HCT116 (cell line): ENCODE data around the gene TRDMT1. TPM values are rescaled to one million over a fixed set of nuclear protein-coding genes. Genes with fewer than 3 reads are reported as not detected.

ENCODE experiments used
- ATAC-seq: fragments of 200-7000 bp; cut with Tn5 transposase; 2 replicates; pipeline ENCODE4 v1.9.1; 2020; ENCODE audit warnings: mild to moderate bottlenecking, moderate library complexity
- BruUV-seq: library from RNA; stranded (reverse); fragments of 400-500 nt; replicated peaks from 2 replicates; lab custom pipeline; 2021; lab: Mats Ljungman, UMichigan
- CTCF ChIA-PET: fragments of 300-600 bp; sonication (Branson Sonifier 250); formaldehyde crosslinking; loops from one replicate; lab custom pipeline; 2021; ENCODE audit warnings: antibody characterized with exemption; lab: Charles Lee
- POLR2A ChIA-PET: fragments of 300-600, 350-600 bp; sonication (Branson Sonifier 250); formaldehyde crosslinking; loops from one replicate; lab custom pipeline; 2021; ENCODE audit warnings: antibody characterized with exemption; lab: Charles Lee
- RAD21 ChIA-PET, 2 experiments: fragments of 300-600 bp; sonication (Branson Sonifier 250); formaldehyde crosslinking; loops; one replicate each; lab custom pipeline; 2023; ENCODE audit warnings: low total read pairs in 2 of 2; ENCODE audit not compliant: uncharacterized antibody in 2 of 2, unreplicated experiment in 2 of 2, low non-redundant PET in 1 of 2; lab: Charles Lee
- DNase-seq: peaks from one replicate; pipeline ENCODE4 v3.0.0-alpha.2; 2010; ENCODE audit warnings: low read depth, low spot score
- H2AFZ ChIP-seq: fragments of 200-600 bp; shearing (Covaris generic), sonication (generic); 2 replicates; pipeline ENCODE4 v1.6.1; 2017; ENCODE audit warnings: low read depth, mixed run types, mixed read lengths, antibody characterized with exemption, low read length; ENCODE audit not compliant: poor library complexity, severe bottlenecking
- H3K27ac ChIP-seq: 2 replicates; pipeline ENCODE4 v1.5.1; 2012; ENCODE audit warnings: low read depth, low read length
- H3K27me3 ChIP-seq: fragments of 200-600 bp; sonication (generic); 2 replicates; pipeline ENCODE4 v1.6.1; 2016; ENCODE audit warnings: mixed run types, low read length, mixed read lengths; ENCODE audit not compliant: insufficient read depth
- H3K36me3 ChIP-seq, 2 experiments: fragments of 200-500 bp in 1 of 2; fragments of 200-600 bp in 1 of 2; sonication (Bioruptor generic) in 1 of 2; sonication (generic) in 1 of 2; 2 replicates each; pipeline versions ENCODE4 v1.5.1 to v1.6.1; 2014 to 2016; ENCODE audit warnings: low read length in 2 of 2, inconsistent platforms in 1 of 2, mixed read lengths in 1 of 2, mixed run types in 1 of 2; ENCODE audit not compliant: insufficient read depth in 2 of 2, control insufficient read depth in 1 of 2
- H3K4me1 ChIP-seq, 2 experiments: fragments of 200-600 bp in 1 of 2; sonication (generic) in 1 of 2; 2 replicates each; pipeline versions ENCODE4 v1.5.1 to v1.6.1; 2012 to 2017; ENCODE audit warnings: low read length in 2 of 2, inconsistent platforms in 1 of 2, mild to moderate bottlenecking in 1 of 2, mixed read lengths in 1 of 2, mixed run types in 1 of 2, moderate library complexity in 1 of 2; ENCODE audit not compliant: insufficient read depth in 2 of 2, control insufficient read depth in 1 of 2
- H3K4me2 ChIP-seq: fragments of 200-600 bp; sonication (generic); 2 replicates; pipeline ENCODE4 v1.6.1; 2017; ENCODE audit warnings: mixed run types, low read length, mixed read lengths
- H3K4me3 ChIP-seq, 2 experiments: fragments of 200-600 bp in 1 of 2; sonication (generic) in 1 of 2; replicated peaks in 1 of 2; 2 replicates each; pipeline ENCODE4 v1.5.1; 2011 to 2016; ENCODE audit warnings: low read length in 2 of 2, control low read depth in 1 of 2, low read depth in 1 of 2, mild to moderate bottlenecking in 1 of 2, mixed read lengths in 1 of 2, mixed run types in 1 of 2
- H3K79me2 ChIP-seq: fragments of 200-600 bp; sonication (generic); 2 replicates; pipeline ENCODE4 v1.6.1; 2017; ENCODE audit warnings: mild to moderate bottlenecking, mixed run types, low read length, moderate library complexity, mixed read lengths; ENCODE audit not compliant: insufficient read depth
- H3K9ac ChIP-seq: fragments of 200-600 bp; sonication (generic); 2 replicates; pipeline ENCODE4 v1.6.1; 2016; ENCODE audit warnings: low read length, mixed read lengths
- H3K9me2 ChIP-seq: fragments of 200-600 bp; sonication (generic), shearing (Covaris generic); 2 replicates; pipeline ENCODE4 v1.6.1; 2017; ENCODE audit warnings: mixed run types, mild to moderate bottlenecking, moderate library complexity; ENCODE audit not compliant: insufficient read depth
- H3K9me3 ChIP-seq, 2 experiments: fragments of 200-500 bp in 1 of 2; fragments of 200-600 bp in 1 of 2; sonication (Bioruptor generic) in 1 of 2; sonication (generic) in 1 of 2; 2 replicates each; pipeline ENCODE4 v1.6.1; 2014 to 2017; ENCODE audit warnings: low read length in 2 of 2, mixed read lengths in 2 of 2, inconsistent platforms in 1 of 2, low read depth in 1 of 2, mild to moderate bottlenecking in 1 of 2, mixed run types in 1 of 2, moderate library complexity in 1 of 2; ENCODE audit not compliant: control insufficient read depth in 1 of 2, insufficient read depth in 1 of 2
- H4K20me1 ChIP-seq: fragments of 200-600 bp; sonication (generic), shearing (Covaris generic); 2 replicates; pipeline ENCODE4 v1.6.1; 2017; ENCODE audit warnings: mixed run types, mild to moderate bottlenecking, moderate library complexity; ENCODE audit not compliant: insufficient read depth
- CBX3 ChIP-seq: IDR thresholded peaks from 2 replicates; pipeline ENCODE4 v1.6.1; 2012; ENCODE audit warnings: low read depth
- EZH2 ChIP-seq: fragments of 200-600 bp; sonication (generic); IDR thresholded peaks from 2 replicates; pipeline ENCODE4 v1.6.1; 2017; ENCODE audit warnings: antibody characterized with exemption, mixed run types
- JUND ChIP-seq: IDR thresholded peaks from 2 replicates; pipeline ENCODE4 v1.6.1; 2012
- SIN3A ChIP-seq: IDR thresholded peaks from 2 replicates; pipeline ENCODE4 v1.6.1; 2012; ENCODE audit warnings: low read depth
- TCF7L2 ChIP-seq: IDR thresholded peaks from 2 replicates; pipeline ENCODE4 v1.7.0; 2011; ENCODE audit warnings: borderline replicate concordance, inconsistent platforms; ENCODE audit not compliant: insufficient read depth, insufficient read length; ENCODE audit errors: extremely low read depth
- ZNF274 ChIP-seq: fragments of 200-500 bp; sonication (Bioruptor generic); IDR thresholded peaks from 2 replicates; pipeline ENCODE4 v1.6.1; 2014; ENCODE audit warnings: mild to moderate bottlenecking, low read depth, low read length, inconsistent platforms
- intact Hi-C: fragments of 100-400 bp; cut with micrococcal nuclease; formaldehyde crosslinking; loops from 2 replicates; pipeline ENCODE4 v1.10.0; 2022
- total RNA-seq: library from RNA; stranded (reverse); gene quantifications from one replicate; pipeline ENCODE4 v1.2.1, GENCODE V29; 2021; ENCODE audit not compliant: unreplicated experiment
- TF ChIP-seq, protein P1 (sequence below), 3 experiments: fragments of 200-600 bp in 1 of 3; sonication (generic) in 1 of 3; IDR thresholded peaks in 2 of 3; conservative IDR thresholded peaks in 1 of 3; 2 replicates each; pipeline ENCODE4 v1.5.1; 2012 to 2017; ENCODE audit warnings: low read depth in 2 of 3, low read length in 2 of 3, antibody characterized with exemption in 1 of 3, borderline replicate concordance in 1 of 3, control low read depth in 1 of 3, mild to moderate bottlenecking in 1 of 3, mixed read lengths in 1 of 3, mixed run types in 1 of 3, moderate library complexity in 1 of 3; ENCODE audit not compliant: insufficient read depth in 1 of 3

TRDMT1 gene
- total RNA-seq, 1 experiment from 2014 or later = 8.6 TPM

DNA sequence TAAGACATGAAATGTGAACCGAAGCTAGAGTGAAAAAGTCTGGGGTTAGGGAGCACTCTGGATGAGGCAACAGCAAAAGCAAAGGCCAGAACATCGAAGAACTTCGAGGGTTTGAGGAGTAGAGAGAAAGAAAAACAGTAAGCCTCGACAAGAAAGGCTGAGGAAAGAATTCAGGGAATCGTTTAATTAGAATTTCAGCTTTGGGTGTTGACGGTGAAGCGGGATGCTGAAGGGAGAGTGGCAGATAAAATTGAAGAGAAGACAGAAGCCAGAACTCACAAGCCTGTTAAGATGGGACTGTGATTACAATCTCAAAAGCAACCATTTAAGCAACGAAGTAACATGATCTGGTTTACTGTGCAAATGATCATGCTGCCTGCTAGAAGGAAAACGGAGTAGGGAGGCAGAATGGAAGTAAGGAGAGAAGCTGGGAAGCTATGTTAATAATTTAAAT is 2.1 kb downstream of the TRDMT1 start:
- Histone ChIP-seq H3K36me3 (no peaks in the 10 kb centered on the region), H3K4me1 (peaks cover 5 to 14% of the 10 kb centered on the region in 2 experiments), H3K27me3 (no peaks in the 10 kb centered on the region), H3K9me3 (no peaks in the 10 kb centered on the region)
- BruUV-seq = no TSS peak
- TF ChIP-seq SIN3A = no peak
- TF ChIP-seq ZNF274 = no peak
- TF ChIP-seq EZH2 = no peak
- TF ChIP-seq, all 23 proteins: peak for 0
- Histone ChIP-seq H3K9ac (no peak overlapping the region), H4K20me1 (no peaks in the 10 kb centered on the region), H3K27ac (no peak overlapping the region), H3K4me3 (no peak overlapping the region), H2AFZ (no peak overlapping the region), H3K4me2 (peak overlapping the region; percentile 84; the same call in 1 of the 2 replicates), H3K79me2 (peaks cover 3% of the 10 kb centered on the region; the same call in 1 of the 2 replicates), H3K9me2 (no peaks in the 10 kb centered on the region)
- no peak for DNase-seq
- ATAC-seq = no peak
- CTCF ChIA-PET = no interaction called here
- RAD21 ChIA-PET = no interaction called here
- intact Hi-C loops = no loop called here
- POLR2A ChIA-PET = no interaction called here

DNA sequence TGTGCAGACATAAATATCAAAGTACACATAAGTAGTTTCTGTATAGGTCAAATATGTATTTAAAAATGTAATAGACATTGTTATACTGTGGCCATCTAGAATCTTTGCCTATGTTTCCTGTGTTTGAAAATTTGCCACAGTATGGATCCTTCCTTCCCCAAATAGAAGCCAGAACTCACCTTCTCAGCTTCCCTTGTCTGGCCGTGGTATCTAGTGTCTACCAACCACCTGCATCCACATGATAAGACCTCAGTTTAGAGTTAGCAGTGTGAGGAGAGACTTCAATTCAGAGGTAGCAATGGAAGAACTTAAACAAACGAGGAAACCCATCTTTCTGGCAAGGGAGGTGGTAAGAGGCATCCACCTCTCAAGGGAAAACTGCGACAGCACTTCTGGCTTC is 4.9 kb downstream of the TRDMT1 start:
- Histone ChIP-seq H3K9me2 (no peaks in the 10 kb centered on the region), H3K79me2 (peaks cover 3% of the 10 kb centered on the region; the same call in 1 of the 2 replicates), H3K4me2 (no peak overlapping the region), H2AFZ (no peak overlapping the region), H3K9ac (no peak overlapping the region), H3K4me3 (no peak overlapping the region), H3K36me3 (no peaks in the 10 kb centered on the region), H4K20me1 (no peaks in the 10 kb centered on the region), H3K4me1 (peaks cover 5 to 8% of the 10 kb centered on the region in 2 experiments), H3K9me3 (no peaks in the 10 kb centered on the region), H3K27me3 (no peaks in the 10 kb centered on the region), H3K27ac (no peak overlapping the region)
- CTCF ChIA-PET = no interaction called here
- TF ChIP-seq CBX3 (no peak), JUND (no peak), ZNF274 (no peak), TCF7L2 (no peak)
- TF ChIP-seq, protein P1, sequence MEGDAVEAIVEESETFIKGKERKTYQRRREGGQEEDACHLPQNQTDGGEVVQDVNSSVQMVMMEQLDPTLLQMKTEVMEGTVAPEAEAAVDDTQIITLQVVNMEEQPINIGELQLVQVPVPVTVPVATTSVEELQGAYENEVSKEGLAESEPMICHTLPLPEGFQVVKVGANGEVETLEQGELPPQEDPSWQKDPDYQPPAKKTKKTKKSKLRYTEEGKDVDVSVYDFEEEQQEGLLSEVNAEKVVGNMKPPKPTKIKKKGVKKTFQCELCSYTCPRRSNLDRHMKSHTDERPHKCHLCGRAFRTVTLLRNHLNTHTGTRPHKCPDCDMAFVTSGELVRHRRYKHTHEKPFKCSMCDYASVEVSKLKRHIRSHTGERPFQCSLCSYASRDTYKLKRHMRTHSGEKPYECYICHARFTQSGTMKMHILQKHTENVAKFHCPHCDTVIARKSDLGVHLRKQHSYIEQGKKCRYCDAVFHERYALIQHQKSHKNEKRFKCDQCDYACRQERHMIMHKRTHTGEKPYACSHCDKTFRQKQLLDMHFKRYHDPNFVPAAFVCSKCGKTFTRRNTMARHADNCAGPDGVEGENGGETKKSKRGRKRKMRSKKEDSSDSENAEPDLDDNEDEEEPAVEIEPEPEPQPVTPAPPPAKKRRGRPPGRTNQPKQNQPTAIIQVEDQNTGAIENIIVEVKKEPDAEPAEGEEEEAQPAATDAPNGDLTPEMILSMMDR (IDR thresholded peaks at IDR 0.05 in 2 of 3, conservative IDR thresholded peaks at IDR 0.05 in 1 of 3; ENCODE audit: borderline replicate concordance in 1 of 3, insufficient read depth in 1 of 3, low read depth in 2 of 3, low read length in 2 of 3) = no peak
- RAD21 ChIA-PET = no interaction called here
- BruUV-seq = no TSS peak
- POLR2A ChIA-PET = no interaction called here
- intact Hi-C loops = no loop called here
- no peak for ATAC-seq
- no peak for DNase-seq
